HG02840 (cell line): ENCODE results near the gene E4F1.
"Not testable (repeated sequence)": the region's sequence is repeated elsewhere in the genome, so short reads cannot be mapped to it uniquely, and the experiment has no call there.

Experiments
- ATAC-seq: cut with Tn5 transposase; IDR thresholded peaks from one replicate; pipeline ENCODE4 v1.9.1; 2021; ENCODE audit warnings: mild to moderate bottlenecking, moderate library complexity, moderate number of reproducible peaks; ENCODE audit not compliant: unreplicated experiment, low FRiP score

E4F1 gene

GRCh38 chr16:2188395-2188794 is 35.0 kb upstream of the E4F1 start:
- no peak for ATAC-seq

DNA sequence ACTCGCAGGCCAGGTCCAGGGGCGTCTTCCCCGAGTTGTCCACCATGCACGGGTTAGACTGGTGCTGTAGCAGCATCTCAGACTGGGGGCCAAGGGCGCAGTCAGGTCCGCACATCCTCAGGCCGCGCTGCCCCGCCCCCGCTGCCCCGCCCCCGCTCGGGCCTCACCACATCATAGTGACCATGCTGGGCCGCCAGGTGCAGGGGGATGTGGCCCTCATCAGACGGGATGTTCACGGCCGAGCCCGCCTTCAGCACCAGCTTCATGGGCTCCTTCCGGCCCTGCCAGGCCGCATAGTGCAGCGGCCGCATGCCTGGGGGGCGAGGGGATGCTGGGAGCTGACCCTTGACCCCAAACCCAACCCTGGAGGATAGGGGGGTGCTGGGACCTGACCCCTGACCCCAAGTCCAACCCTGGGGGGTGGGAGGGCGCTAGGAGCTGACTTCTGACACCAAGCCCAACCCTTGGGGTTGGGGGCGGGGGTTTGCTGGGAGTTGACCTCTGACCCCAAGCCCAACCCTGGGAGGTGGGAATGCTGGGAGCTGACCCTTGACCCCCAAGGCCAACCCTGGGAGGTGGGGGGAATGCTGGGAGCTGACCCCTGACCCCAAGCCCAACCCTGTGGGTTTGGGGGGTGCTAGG is 34.0 kb upstream of the E4F1 start:
- no peak for ATAC-seq

DNA sequence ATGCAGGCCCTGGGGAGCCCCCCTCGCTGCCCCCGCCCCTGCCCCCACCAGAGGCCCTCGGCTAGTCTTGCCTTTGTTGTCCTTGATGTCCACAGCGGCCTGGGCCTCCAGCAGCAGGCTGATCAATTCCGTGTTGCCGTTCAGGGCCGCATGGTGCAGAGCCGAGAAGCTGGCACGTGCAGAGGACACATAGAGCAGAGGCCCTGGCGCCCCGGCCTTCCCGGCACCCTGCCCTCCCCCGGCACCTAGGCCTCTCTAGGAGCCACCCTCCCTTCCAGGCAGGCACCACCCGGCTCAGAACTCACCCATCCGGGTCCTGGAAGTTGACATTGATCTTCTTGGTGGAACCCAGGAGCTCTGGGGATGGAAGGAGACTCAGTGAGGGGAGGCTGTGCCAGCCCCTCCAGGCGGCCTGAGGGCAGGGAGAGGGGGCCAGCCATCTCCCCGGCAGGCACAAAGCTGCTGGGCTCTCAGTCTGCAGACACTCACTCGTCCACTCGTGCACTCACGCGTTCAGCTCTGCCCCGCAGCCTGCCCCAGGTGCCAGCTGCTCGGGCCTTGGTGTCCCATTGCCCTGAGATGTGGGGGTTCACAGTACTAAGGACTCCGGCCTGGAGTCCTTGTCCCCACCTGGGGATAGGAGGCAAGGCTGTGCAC is 33.3 kb upstream of the E4F1 start:
- no peak for ATAC-seq

GRCh38 chr16:2190659-2191445 is 32.5 kb upstream of the E4F1 start:
- no peak for ATAC-seq

DNA sequence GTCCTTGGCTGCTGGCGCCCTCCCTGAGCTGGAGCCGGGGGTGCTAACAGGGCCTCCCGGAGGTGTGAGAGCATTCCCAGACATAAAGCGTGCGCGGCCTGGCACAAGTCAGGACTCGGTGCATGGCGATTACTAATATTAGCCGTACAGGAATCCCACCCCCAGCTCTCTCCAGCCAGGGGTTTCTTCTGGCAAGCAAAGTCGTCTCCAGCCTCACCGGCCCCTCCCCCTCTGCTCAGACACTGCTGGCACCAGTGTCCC is 32.0 kb upstream of the E4F1 start:
- no peak for ATAC-seq

- no peak for ATAC-seq
These were observed 29.1 kb upstream of the E4F1 start for GRCh38 chr16:2194166-2194834.

GRCh38 chr16:2194852-2195321 is 28.5 kb upstream of the E4F1 start:
- ATAC-seq, result no peak

DNA sequence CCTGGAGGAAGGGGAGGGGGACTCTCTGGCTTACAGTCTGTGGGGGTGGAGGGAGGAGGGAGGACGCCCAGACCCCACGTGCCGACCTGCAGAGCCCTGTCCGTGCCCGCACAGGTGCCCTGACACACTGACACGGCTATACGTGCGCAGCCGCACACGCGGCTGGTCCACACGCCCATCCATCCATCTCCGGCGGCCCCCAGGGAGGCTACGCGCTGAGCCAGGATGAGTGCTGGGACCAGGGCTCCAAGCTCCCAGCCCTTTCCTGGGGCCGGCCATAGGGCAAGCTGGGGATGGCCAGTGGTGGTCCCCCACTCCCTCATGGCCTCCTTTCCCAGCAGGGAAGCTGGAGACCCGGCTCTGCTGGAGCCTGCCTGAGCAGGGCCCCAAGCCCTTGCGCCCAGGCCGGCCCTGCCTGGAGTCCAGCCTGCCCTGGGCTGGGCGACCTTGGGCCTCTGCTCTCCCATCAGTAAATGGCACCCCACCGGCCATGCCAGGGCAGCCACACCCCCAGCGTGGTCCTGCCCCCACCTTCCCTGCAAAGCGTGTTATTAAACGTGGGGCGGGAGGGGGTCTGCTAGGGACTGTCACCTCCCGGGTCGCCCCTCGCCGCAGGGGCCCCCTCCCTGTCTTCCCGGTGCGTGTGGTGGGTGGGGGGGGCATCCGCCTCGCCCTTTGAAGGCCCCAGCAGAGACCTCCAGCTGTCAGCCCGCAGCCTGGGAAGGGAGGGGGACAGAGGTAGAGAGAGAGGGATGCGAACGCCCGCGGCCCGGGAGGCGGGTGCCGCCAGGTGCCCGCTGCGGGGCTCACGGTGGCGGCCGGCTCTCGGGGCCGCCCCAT is 27.8 kb upstream of the E4F1 start:
- ATAC-seq, result no peak

DNA sequence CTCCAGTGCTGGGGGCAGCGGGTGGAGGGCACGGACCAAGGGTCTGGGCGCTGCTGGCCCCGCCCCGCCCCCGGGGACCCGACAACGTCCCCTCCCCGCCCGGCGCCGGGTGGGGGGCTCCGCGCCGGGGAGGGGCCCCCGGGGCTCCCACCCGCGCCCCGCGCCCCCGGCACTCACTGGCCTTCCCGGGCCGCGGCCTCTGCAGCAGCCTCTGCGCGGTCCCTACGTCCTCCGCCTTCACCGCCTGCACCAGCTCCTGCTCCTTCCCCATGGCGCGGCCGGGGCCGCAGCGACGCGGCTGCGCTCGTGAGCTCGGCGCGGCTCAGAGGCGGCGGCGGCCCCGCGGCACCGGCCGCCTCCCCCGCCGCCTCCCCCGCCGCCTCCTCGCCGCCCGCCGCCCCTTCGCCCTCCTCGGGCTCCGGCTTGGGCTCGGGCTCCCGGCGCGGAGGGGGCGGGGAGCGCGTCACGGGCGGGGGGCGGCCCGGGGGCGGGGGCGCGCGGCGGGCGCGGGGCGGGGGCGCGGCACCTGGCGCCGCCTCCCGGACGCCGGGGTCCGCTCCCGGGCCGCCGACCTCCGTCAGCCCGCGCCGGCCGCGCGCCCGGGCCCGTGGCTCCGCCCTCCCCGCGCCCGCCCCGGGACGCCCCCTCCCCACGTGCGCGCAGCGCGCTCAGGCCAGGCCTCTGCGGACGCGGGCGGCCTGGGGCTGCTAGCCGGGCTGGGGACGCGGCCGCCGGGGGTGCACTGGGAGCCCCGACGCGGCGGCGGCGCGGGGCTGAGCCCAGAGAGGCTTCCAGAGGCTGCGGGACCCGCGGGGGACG is 27.0 kb upstream of the E4F1 start, which contains the start of gene CASKIN1:
Gene CASKIN1, minus strand, starts transcription at position 444 of the 819 bp plus-strand sequence. Its CDS starts 173 bp downstream, at position 271.
- ATAC-seq, result no peak

DNA sequence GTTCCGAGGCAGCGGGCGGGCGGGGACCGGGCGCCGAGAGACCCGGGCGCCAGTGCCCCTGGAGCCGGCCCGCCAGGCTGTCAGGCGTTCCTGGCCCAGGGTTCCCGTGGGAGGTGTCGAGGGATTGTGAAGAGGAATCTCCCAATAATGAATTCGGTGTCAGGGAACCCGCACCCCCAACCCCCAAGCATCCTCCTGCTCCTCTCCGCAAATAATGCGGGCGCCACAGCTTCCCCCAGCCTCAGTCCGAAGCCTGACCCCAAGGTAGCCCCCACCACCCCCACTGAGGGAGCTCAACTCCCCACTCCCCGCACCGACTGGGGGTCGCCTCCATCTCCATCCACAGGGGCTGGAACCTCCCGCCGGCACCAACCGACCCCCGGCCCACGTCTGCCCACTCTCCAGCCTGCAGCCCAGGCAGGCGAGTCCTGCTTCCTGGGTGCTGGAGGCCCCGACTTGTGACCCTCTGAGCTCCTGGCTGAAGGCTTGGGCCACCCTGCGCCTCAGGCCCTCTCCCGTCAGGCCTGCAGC is 26.3 kb upstream of the E4F1 start:
- ATAC-seq, result no peak

DNA sequence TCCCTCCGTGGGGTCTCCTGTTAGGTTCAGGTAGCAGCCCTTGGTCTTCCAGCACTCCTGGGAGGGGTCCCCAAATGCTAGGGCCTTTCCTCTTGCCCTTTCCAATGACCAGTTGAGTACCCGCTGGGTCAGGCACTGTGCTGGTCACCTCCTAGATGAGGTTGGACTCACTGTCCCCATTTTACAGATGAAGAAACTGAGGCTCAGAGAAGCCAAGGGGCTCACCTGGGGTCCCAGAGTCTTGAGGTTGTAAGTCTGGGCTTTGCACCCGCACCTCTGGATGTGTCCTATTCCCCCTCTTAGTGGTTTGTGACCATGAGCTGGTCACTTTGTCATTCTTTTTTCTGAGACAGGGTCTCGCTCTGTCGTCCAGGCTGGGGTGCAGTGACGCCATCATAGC is 25.6 kb upstream of the E4F1 start:
- no peak for ATAC-seq

- no peak for ATAC-seq
These were observed 25.1 kb upstream of the E4F1 start for GRCh38 chr16:2198283-2198682.

DNA sequence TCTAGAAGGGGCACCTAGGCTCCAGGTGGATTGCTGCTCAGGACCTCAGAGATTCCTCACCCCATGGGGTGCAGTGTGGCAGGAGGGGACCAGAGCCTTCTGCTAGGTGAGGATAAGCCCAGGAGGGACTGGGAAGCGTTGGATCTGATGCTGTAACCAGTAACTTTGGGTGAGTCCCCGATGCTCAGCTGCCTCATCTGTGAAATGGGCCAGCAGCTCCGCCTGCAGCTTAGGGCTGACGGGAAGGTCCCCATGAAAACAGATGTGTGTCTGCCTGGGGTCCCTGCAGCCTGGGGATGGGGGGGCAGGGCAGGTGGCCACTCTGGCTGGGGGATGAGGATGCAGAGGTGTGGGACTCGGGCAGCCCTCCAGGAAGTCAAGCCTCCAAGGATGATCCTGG is 24.3 kb upstream of the E4F1 start:
- ATAC-seq, result no peak

DNA sequence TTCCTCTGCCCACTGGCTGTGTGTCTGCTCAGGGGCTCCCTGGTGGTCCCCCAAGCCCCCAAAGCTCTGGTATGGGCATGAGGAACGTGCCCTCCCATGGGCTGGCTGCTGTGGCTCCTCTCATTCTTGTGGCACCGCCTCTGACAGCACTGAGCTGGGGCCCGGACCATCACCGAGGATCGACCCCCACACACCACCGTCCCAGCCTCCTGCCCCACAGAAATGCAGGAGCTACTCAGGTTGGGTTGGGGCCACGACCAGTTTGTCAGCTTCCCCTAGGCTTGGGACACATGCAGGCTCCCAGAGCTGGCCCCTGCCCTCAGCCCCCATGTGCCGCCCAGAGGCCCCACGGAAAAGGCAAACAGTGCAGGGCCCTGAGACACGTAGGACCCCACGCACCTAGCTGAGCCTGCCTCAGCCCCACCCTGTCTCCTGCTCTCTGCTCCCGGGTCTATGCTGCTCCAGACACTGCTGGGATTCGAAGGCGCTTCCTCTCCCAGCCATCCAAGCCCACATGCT is 23.7 kb upstream of the E4F1 start:
- ATAC-seq, result no peak

- no peak for ATAC-seq
These were observed 23.1 kb upstream of the E4F1 start for GRCh38 chr16:2200313-2200712.

DNA sequence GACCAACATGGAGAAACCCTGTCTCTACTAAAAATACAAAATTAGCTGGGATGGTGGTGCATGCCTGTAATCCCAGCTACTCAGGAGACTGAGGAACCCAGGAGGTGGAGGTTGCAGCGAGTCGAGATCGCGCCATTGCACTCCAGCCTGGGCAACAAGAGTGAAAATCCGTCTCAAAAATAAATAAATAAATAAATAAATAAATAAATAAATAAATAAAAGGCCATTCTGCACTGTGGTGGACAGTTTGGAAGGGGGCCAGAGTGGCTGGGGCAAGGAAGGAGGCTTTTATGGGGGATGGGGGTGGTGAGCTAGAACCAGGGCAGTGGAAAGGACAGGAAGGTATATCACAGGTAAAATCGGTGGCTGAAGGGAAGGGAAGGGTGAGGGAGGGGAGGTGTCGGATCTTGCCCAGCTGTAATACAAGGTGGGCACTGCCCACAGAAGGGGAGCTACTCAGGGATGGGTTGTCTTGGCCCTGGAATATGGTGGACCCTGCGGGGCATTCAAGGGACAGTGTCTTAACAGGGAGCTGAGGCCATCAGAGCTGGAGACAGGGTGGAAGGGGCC is 20.2 kb upstream of the E4F1 start:
- ATAC-seq, result not testable (repeated sequence)

DNA sequence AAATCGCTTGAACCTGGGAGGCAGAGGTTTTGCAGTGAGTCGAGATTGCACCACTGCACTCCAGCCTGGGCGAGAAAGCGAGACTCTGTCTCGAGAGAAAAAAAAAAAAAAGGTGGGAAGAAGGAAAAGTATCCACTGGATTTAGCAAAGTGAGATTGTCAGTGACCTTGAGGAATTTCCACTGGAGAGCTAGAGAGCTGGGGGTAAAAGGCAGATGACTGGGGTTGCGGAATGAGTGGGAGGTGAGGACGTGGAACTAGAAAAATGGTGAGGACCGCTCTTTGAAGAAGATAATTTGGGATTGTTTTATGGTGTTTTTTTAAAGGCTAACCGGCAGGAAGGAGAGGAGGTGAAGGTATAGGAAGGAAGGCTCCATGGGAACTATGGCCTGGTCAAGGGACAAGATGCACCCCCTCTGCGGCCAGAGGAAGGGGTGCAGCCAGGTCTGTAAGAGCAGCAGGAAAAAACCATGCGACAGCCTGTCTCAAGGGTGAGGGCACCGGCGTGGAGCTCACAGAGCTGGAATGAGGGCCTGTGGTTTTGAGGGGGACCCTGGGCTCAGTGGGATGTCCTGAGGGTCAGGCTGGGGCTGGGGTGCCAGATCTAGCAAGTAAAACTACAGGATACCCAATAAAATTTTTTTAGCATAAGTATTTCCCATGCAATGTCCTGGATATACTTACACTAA is 18.8 kb upstream of the E4F1 start:
- ATAC-seq, result no peak
